Measurements from ENCODE around the gene CXCL17. TPM values are rescaled to one million over a fixed set of nuclear protein-coding genes. Genes with fewer than 3 reads are reported as not detected.
A peak's percentile ranks its signal among the peaks of the same experiment; 100 is the strongest.

The CXCL17 gene
- total and polyA plus RNA-seq, 12 donors = 0.03 TPM; not detected in 11

DNA sequence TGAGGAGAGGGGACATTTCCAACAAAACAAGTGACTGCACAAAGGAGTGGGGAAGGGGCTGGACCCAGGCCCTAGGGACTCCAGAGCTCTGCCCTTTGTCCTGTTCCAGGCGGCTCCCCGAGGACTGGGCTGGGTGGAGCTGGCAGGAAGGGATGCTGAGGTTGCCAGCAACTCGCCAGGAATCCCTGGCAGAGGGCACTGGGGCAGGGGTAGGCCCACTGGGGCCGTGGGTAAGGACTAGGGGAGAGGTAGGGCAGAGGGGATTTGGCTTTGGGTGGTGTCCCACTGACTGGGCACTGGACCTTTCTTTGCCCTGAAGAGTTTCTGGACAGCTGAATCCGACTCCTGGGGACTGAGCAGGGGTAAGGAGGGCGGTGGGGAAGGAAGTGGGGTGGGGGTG lies 23.4 kb downstream of the CXCL17 start:
- Histone ChIP-seq H3K27ac (peak overlapping the region in 9 of 10 donors; percentile 45 to 94 (median 88)), H3K36me3 (peaks cover 0 to 33% (median 0%) of the 10 kb centered on the region in 9 donors), H3K9me3 (no peaks in the 10 kb centered on the region), H3K4me3 (peak overlapping the region in 1 of 10 donors; percentile 9), H3K4me1 (peaks cover 3 to 61% (median 51%) of the 10 kb centered on the region in 9 donors), H3K27me3 (peaks cover 0 to 4% (median 0%) of the 10 kb centered on the region in 7 donors)
- DNase-seq (peak; percentile 44 to 68), ATAC-seq (peak in 4 of 8 donors; percentile 15 to 32 (median 27))
- 43 to 48% methylated on average over 6 of the region's 6 CpGs for WGBS, 2 donors
- intact Hi-C loops (cut with DNase I) = no loop called here
- TF ChIP-seq, protein P1, sequence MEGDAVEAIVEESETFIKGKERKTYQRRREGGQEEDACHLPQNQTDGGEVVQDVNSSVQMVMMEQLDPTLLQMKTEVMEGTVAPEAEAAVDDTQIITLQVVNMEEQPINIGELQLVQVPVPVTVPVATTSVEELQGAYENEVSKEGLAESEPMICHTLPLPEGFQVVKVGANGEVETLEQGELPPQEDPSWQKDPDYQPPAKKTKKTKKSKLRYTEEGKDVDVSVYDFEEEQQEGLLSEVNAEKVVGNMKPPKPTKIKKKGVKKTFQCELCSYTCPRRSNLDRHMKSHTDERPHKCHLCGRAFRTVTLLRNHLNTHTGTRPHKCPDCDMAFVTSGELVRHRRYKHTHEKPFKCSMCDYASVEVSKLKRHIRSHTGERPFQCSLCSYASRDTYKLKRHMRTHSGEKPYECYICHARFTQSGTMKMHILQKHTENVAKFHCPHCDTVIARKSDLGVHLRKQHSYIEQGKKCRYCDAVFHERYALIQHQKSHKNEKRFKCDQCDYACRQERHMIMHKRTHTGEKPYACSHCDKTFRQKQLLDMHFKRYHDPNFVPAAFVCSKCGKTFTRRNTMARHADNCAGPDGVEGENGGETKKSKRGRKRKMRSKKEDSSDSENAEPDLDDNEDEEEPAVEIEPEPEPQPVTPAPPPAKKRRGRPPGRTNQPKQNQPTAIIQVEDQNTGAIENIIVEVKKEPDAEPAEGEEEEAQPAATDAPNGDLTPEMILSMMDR (IDR thresholded peaks at IDR 0.05) = no peak

DNA sequence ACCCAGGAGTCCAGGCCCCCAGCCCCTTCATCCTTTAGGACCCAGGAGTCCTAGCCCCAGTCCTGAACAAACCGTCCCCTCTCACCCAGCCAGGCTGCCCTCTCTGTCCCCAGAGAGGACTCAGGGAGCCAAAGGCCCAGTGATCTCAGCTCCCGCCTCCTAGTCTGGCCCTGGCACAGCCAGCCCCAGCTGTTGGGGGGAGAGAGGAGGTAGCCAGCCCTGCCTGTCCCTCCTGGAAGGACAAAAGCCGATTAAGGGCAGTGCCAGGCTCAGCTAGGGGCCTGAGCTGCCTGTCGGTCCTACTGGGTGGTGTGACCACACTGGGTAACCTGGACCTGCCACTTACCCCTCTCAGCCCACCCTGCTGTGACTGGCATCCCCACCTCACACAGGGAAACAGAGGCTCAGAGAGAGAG lies 30.1 kb downstream of the CXCL17 start:
- 64 to 73% methylated on average over 4 of the region's 4 CpGs for WGBS, 2 donors
- intact Hi-C loops (cut with DNase I) = no loop called here
- Histone ChIP-seq H3K27ac (peak overlapping the region in 8 of 10 donors; percentile 37 to 69 (median 56)), H3K4me1 (peaks cover 8 to 39% (median 27%) of the 10 kb centered on the region in 9 donors), H3K27me3 (no peaks in the 10 kb centered on the region), H3K36me3 (peaks cover 0 to 53% (median 0%) of the 10 kb centered on the region in 9 donors), H3K9me3 (no peaks in the 10 kb centered on the region), H3K4me3 (no peak overlapping the region)
- TF ChIP-seq, protein P1 (IDR thresholded peaks at IDR 0.05) = no peak
- ATAC-seq (peak; percentile 43 to 84 (median 68)), DNase-seq (peak in 1 of 2 donors; percentile 45)

DNA sequence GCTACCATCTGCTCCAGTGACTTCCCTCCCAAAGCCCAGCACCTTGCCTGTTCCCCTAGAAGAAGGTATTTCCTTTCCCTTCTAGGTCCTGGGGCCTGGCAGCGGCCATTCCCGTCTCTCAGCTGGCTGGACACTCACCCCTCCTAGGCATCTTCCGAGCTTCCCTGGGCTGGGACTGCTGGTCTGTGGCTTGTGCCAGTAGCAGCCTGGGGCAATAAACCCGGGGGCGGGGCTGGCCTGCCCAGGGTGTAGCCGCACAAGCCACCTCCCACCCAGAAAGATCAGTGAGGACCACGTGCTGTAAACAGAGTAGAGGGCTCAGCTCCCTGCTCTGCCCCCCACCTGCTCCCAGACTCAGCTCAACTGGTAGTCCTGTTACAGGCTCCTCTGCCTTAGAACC lies 30.5 kb downstream of the CXCL17 start:
- no peaks in the 10 kb centered on the region for H3K9me3 ChIP-seq
- H3K36me3 ChIP-seq = peaks cover 0 to 53% (median 0%) of the 10 kb centered on the region in 9 donors
- H3K27me3 ChIP-seq = no peaks in the 10 kb centered on the region
- TF ChIP-seq, protein P1 (IDR thresholded peaks at IDR 0.05) = no peak
- DNase-seq (no peak), ATAC-seq (peak in 6 of 8 donors; percentile 8 to 34 (median 16))
- H3K27ac ChIP-seq = peak overlapping the region in 8 of 10 donors; percentile 37 to 69 (median 56)
- H3K4me1 ChIP-seq = peaks cover 8 to 39% (median 27%) of the 10 kb centered on the region in 9 donors
- intact Hi-C loops (cut with DNase I) = no loop called here
- H3K4me3 ChIP-seq = no peak overlapping the region
- 76 to 79% methylated on average over 7 of the region's 7 CpGs for WGBS, 2 donors

DNA sequence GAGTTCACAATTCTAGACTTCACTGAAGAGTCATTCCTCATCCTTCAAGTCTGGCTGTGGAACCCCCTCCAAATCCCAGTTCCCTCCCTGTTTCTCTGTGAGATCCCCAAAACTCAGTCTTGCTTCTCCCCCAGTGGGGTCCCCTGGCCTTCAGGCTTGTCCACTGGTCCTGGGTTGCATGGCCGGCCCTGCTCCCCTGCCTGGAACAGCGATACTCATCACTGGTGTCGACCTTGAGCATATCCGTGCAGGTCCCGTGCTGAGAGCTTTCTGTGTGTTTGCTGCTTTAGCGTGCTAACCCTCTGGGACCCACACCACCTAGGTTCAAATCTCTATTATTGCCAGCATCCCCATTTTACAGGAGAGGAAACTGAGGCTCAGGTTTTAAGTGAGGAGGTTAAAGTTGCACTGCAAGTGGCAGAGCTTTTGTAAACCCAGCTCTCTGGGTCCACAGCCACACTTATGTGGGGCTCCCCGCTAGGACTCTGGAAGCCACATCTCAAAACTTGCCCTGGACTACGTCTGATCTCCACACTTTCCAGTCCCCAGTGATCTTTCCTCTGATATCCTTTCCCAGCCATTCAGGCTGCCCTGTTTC lies 31.1 kb downstream of the CXCL17 start:
- Histone ChIP-seq H3K27me3 (no peaks in the 10 kb centered on the region), H3K27ac (peak overlapping the region in 6 of 10 donors; percentile 53 to 69 (median 58)), H3K36me3 (peaks cover 0 to 56% (median 3%) of the 10 kb centered on the region in 9 donors), H3K4me1 (peaks cover 8 to 39% (median 27%) of the 10 kb centered on the region in 9 donors), H3K9me3 (no peaks in the 10 kb centered on the region), H3K4me3 (no peak overlapping the region)
- ATAC-seq = no peak
- TF ChIP-seq, protein P1 (IDR thresholded peaks at IDR 0.05) = no peak
- DNase-seq = no peak
- WGBS, 2 donors = 93 to 97% methylated on average over 8 of the region's 8 CpGs
- intact Hi-C loops (cut with DNase I) = no loop called here

Data from heart right ventricle (tissue), 16 donors.